Activated effector memory CD4-positive, alpha-beta T cell treated with anti-CD3 and anti-CD28 coated beads, Interleukin-2, amount 50 U/mL, for 16 hours (primary cell): Measurements from ENCODE around the gene ERGIC1.
A peak's percentile ranks its signal among the peaks of the same experiment; 100 is the strongest.

Experiments used
- DNase-seq: peaks from one replicate; pipeline ENCODE4 v3.0.0-alpha.2; 2020

ERGIC1 gene

DNA sequence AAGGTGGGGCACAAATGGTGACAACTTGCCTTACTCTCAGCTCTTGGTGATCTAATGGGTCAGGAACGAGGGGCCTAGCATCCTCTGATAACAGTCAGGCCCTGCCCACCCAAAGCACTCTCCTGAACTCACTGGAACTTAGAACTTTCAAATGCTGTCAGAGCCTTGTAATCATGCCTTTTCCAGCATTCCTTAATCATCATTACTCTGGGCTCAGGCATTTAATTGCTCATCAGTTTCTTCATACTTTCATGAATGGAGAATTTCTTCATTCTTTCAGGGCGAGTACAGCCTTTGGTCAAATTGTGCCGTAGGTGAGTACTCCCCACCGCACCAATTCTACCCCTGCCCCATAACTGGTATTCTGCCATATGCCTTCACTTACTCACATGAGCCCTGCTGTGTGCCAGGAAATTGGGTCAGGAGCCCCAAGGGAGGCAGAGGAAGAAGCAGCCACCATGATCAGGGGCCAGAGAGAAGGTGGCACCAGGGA, 32.8 kb upstream of the ERGIC1 start:
- no peak for DNase-seq

DNA sequence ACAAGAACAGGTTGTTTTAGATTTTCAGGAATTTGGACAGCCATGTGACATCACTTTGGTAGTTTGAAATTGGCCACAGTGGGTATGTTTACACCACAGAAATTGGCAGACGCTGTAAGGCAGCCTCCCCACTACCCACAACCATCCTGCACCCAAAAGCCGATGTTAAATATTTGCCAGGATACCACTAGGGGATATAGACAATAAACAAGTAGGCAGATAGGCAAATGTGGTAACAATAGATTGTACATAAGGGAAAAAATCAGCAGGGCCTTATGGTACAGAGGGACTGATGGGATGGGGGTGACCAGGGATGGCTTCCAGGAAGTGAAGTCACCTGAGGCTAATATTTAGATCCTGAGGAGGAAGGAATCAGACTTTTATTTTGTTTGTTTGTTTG, 31.9 kb upstream of the ERGIC1 start:
- no peak for DNase-seq

DNA sequence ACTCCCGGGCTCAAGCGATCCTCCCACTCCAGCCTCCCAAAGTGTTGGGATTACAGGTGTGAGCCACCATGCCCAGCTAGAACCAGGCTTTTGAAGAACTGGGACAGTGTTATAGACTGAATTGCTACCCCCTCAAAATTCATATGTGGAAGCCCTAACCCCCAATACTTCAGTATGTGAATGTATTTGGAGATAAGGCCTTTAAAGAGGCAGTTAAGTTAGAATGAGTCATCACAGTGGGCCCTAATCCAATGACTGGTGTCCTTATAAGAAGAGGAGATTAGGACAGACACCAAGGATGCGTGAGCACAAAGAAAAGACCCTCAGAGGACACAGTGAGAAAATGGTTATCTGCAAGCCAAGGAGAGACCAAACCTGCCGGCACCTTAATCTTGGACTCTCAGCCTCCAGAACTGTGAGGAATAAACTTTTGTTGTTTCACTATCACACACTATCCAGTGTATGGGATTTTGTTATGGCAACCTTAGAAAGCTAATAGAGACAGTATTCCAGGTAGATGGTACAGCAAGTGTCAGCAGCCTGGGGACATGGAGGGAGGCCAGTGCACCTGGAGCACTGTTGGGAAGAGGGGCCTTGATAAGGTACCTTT, 31.4 kb upstream of the ERGIC1 start:
- peak; percentile 33 for DNase-seq

DNA sequence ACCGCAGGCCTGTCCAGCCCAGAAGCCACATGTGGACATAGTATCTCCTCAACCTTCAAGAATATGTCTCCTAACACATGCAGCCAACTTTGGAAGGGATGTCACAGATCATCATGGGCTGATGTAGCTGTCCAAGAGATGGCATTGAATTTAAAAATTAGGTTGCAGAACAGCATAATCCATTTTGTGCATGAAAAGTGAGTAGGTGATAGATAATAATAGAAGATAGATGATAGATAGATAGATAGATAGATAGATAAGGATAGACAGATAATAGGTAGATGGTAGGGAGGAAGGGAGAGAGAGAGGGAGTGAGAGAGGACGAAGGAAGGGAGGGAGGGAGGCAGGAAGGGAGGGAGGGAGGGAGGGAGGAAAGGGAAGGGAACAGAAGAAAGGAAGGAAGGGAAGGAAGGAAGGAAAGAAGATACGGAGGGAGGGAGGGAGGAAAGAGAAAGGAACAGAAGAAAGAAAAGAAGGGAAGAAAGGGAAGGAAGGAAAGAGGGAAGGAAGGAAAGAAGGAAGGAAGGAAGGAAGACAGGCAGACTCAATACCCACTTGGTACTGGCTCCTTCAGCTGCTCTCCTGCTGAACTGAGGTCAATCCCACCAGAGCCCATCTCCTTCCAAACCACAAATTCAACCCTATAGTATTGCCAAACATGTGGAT, 28.9 kb upstream of the ERGIC1 start:
- DNase-seq, result no peak

DNA sequence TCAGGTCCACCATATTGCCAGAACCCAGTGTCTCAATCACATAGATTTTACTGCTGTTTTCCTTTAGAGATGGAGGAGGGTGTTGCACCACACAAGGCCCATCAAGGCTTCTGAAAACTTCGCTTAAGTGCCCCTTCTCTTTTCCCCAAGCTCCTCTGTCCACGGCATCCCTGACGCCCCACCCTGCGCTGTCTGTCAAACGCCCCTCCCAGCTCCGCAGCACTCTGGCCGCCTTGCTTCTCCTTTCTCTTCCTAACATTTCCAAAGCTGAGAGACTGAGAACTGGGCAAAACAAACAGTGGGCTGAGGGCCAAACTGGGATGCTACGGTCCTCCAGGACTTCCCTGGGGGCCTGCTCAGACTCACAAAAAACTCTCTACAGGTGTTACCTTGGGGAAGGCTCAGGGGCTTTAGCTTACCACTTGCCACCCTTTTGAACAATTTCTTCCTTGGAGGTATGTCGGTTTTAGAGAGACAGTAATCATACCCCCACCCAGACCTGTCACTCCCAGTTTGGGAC, 28.3 kb upstream of the ERGIC1 start:
- DNase-seq, result peak; percentile 33

DNA sequence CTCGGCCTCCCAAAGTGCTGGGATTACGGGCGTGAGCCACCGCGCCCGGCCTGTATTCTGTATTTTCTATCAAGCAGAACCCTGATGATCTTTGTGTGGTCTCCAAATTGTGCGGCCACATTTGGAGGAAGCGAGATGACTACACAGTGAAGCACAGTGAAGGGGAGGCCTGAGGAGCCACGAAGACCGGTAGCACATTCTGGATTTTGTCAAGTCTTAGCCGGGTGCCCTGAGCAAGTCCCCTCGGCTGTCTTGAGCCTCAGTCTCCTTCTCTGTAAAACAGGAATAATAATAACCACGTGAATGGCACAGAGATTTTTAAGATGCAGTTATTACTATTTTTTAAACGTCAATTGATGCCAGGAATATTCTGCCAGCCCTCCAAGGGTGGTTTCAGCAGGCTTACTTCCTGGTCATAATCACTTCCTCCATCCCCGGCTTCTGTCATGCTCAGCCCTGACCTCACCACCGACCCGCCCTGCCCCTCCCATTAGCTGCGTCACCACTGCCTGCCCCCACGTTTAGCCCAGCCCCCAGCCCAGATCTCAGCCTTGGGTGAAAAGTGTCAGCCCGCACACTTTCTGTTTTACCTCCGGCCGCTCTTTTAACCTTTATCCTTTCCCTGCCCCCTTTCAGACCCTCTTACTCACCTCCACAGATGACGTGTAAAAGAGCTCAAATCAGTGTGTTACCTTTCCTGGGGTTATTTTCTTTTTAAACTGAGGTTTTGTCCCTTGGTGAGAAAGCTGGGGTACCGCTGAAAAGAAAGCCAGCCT, 27.0 kb upstream of the ERGIC1 start:
- peak; percentile 93 for DNase-seq

DNA sequence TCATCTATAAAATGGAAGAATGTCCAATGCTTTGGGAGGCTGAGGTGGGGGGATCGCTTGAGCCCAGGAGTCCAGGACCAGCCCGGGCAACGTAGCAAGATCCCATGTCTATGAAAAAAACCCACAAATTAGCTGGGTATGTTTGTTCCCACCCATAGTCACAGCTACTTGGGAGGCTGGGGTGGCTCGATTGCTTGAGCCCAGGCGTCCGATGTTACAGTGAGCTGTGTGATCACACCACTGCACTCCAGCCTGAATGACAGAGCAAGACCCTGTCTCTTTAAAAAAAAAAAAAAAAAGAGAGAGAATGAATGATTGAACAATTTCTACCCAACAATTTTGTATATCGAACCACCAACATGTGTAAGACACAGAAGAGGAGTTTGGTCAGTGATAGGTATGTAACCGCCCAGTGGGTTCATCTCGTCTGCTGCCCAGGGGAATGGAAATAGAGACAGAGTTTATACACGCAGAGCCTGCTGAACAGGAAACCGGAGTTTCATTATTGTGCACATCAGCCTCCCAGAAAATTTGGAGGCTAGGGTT, 26.2 kb upstream of the ERGIC1 start:
- DNase-seq, result peak; percentile 34

DNA sequence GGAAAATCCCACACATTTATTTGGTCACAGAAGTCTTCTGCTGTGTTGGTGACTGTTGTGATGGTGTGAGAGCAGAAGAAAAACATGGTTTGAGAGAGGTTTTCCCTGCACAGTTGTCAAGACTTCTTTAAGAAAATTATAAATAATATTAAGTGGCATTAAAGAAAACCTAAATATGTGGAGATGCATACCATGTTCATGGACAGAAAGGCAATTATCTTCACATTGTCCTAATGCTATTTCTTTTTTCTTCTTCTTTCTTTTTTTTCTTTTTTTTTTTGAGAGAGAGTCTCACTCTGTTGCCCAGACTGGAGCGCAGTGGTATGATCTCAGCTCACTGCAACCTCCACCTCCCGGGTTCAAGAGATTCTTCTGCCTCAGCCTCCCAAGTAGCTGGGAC, 24.3 kb upstream of the ERGIC1 start:
- DNase-seq, result no peak

DNA sequence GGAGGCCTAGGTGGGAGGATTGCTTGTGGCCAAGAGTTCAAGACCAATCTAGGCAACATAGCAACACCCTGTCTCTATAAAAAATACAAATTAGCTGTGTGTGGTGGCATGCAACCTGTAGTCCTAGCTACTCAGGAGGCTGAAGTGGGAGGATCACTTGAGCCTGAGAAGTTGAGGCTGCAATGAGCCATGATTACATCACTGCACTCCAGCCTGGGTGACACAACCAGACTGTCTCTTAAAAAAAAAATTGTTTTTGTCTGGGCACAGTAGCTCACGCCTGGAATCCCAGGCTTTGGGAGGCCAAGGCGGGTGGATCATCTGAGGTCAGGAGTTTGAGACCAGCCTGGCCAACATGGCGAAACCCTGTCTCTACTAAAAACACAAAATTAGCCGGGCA, 23.1 kb upstream of the ERGIC1 start:
- DNase-seq, result peak; percentile 2

DNA sequence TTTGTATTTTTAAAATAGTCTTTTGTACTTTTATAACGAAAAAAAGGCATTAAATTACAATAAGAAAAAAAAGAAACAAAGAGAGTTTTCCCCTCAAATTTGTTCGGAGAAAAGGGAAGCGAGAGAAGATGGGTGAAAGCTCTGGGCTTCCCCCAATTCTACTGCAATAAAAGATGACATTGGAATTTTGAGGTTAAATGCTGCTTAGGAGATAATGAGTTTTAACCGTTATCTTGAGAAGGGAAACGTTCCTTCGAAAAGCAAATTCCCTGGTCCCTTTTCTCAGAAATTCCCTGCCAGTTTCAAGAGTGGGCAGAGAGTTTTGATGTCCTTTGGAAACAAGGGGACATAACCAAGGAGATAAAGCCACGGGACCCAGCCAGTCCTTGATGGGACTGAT, 18.4 kb upstream of the ERGIC1 start:
- DNase-seq, result peak; percentile 14

DNA sequence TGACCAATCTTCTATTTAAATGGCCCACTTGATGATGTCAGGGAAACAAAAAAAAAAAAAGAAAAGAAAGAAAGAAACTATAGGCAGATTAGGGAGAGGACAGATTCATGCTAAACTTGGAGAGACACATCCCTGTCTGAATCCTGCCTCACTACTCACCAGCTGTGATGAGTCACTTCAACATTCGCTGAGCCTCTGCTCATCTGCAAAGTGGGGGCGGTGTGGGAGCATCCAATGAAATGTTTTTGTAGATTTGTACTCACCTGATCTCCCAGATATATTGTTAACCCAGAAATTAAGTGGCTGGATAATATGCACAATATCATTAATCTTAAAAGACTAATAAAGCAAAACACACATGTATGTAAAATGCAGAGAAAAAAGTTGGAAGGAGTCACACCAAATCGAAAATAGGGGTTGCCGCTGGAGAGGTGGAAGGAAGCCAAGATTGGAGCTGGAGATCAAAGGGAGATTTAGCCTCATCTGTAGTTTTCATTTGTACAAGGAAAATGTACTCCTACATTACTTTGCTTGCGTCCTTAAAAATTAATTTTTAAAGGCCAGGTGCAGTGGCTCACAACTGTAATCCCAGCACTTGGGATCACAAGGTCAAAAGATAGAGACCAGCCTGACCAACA, 17.0 kb upstream of the ERGIC1 start:
- peak; percentile 43 for DNase-seq

DNA sequence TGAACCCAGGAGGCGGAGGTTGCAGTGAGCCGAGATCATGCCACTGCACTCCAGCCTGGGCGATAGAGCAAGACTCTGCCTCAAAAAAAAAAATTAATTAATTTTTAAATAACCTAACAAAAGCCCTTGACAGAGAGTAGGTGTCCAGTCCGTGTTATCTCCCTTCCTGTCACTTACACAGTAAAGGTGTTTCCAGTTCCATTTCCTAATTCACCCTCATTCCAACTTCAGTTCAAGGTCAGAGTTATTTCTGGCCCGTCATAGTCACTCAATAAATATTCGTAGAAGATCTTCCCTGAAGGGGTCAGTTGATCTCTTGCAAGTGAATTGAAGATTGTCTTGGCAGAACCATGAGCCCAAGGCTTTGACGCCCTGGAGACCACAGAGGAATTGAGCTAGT, 16.4 kb upstream of the ERGIC1 start:
- DNase-seq, result no peak

DNA sequence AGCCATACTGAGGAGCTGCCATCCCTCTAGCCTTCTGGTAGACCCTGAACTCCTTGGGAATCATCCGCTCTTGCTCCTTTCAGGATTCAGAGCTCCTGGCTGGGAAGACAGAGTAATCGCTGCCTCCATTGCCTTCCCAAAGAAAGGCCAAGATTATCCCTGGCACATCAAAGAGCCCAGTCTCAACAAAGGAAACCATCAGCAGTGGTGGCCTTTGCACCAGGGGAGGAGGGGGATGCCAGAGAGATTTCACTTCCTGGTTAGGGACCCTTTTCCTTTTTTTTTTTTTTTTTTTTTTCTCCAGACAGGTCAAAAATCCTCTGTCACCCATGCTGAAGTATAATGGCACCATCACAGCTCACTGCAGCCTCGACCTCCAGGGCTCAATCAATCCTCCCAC, 16.0 kb upstream of the ERGIC1 start:
- peak; percentile 30 for DNase-seq

DNA sequence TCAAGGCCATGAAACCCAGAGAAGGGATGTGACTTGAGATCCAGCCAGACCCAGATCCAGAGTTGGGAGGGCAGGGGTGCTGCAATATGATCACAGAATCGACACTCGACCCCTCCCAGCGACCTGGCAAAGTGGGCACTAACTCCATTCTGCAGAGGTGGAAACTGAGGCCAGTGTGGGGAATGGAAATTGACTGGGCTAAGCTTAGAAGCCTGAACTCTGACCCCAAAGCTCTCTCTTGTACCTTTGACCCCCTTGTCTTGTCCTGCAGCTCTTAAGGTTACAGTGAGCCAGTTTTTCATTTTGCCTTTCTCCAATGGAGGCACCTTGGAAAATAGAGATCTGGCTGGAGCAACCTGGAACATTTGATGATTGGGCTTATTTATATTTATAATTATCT, 14.5 kb upstream of the ERGIC1 start:
- DNase-seq, result no peak

DNA sequence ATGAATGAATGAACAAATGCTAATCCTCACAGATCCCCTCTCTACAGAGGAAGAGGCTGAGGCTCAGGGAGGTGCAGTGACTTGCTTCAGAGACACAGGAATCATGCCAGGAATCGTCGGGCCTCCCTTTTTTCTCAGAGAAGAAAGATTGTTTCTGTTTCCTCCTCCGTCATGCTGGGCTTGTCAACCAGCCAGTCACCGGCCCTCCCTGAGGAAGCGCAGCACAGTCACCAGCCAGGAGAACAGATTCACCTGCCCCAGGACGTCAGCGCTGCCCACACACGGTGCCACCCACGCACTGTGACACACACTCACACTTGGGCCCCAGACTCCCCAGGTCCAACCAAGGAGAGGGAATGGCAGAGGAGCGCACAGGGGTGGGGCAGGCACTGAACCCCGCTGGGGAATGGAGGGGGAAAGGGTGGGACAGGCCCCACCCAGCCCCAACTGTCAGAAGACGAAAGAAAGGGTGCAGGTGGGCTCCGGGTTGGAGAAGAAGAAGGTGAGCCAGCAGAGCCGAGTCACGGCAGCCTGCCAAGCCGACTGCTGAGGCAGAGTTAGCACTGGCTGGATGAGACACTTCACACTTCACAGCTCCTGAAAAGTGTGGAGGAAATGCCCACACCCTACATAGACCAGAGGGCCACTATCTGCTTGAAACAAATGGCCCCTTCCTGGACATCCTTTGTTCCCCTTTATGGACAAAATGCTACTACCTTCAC, 13.8 kb upstream of the ERGIC1 start:
- DNase-seq, result peak; percentile 83

DNA sequence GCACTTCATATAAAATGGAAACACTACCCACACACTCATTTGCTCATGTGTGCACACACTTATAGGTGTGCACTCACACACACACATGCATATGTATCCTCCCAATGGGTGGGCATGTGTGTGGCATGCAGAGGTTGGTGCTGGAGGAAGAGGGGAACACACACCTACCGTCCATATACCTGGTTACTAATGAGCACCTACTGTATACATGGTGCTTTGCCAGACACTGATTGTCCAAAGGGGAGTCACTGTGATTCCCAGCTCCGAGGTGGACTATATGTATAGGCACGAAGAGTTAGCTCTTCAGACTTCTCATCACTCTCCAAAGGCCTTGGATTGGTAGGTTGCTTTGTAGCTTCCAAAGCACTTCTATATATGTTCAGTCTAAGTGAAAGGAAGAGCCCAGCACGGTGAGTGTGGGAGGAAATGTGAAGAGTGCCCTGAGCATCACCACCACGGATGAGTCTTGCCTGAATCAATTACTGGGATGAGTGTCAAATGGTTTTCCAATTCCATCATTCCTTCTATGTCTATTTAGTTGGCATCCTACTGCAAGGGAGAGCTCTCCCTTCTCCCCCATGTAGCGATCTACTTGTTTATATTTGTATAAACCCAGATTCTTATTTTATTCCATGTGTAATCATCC, 12.6 kb upstream of the ERGIC1 start:
- DNase-seq, result no peak

DNA sequence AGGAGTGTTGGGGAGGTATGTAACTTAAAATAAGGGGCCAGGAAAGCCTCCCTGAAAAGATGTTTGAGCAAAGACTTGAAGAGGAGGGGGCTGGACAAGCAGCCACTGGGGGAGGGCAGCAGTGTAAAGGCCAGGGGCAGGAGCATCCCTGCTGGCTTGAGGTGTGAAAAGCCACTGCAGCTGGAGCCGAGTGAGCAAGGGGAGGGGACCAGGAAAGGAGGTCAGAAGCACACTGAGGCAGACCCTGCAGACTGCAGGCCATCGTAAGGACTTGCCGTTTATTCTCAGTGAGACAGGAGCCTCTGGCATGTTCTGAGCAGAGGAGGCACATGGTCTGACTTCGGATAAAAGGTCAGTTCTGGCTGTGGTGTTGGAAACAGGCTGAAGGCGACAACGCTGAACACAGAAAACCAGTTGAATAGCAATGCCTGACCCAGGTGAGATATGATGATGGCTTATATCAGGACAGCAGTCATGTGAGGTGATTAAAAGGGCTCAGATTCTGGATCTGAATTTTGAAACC, 10.2 kb upstream of the ERGIC1 start:
- DNase-seq, result no peak

DNA sequence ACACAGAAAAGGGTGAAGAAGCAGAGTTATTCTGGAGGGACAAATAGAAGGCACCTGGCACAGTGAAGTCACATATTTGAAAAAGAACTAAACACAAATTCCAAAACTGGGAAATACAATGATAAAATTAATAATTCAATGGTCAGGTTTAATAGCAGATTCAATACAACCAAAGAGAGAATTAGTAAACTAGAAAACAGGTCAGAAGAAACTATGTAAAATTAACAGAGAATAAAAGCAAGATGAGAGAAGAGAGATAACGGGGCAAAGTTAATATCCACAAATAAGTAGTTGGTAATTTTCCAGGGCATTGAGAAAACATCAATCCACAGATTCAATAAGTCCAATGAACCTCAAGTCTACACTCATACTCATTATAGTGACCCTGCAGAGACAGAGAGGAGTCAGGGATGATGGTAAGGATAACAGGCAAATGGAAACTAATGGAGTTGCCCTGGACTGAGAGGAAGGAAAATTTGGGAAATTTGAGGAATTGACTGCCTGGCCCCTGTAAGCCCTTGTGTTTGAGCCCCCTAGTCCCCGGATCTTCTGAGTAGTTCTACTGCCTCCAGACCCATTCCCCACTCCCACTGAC, 8.3 kb upstream of the ERGIC1 start:
- no peak for DNase-seq

DNA sequence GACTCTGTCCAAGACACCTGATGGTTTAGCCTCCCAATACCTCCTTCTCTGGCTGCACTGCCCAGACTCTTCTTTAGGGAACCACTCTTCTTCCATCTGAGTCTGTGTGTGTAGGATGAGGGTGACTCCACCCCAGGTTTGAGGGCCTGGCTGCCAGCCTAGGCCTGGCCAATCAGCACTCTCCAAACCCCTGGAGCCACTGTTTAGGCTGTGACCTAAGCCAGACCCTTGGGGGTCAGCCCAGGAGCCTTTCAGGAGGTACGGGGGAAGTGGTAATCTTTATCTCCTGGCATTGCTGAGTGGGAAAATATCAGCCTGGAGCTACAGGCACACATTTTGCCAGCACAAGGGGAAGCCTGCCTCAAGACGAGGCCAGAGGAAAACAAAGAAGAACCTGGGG, 6.2 kb upstream of the ERGIC1 start:
- no peak for DNase-seq

DNA sequence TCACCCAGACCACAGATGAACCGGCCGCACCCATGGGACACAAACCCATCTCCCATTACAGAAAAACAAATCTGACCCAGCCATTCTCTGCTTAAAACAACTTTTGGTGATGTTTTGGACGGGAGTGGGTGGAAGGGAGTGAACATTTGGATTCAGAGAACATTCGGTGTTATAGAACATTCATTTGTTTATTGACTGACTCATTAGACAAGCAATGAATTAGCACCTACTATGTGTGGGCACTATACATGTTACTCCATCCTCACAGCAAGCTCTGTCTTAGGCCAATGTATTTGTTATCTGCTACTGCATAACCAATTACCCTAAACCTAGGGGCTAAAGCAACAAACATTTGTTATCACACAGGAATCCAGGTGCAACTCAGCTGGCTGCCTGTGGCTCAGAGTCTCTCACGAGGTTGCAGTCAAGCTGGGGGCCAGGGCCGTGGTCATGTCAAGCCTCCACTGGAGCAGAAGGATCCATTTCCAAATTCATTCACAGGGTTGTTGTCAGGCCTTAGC, 5.1 kb upstream of the ERGIC1 start:
- DNase-seq, result no peak

DNA sequence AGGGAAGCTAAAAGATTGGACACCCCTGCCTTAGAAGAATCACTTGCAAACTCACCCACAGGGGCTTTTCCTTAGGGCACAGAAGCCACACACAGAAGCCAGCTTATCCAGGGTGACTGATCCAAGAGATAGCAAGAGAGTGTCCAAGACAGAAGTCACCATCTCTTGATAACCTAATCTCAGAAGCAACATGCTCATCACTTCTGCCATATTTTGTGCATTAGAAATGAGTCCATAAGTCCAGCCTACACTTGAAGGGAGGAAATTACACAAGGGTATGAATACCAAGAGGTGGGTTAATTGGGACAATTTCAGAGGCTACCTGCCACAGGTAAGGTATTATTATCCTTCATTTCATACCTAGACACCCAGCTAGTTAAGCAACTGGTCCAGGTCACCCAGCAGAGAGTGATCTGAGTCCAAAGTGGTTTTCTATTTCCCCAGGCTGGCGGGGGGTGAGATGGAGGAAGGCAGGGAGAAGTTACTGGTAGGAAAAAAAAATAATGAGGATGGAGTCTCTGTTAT, 3.7 kb upstream of the ERGIC1 start:
- no peak for DNase-seq
